ENCODE data around the gene WWOX.

DNA sequence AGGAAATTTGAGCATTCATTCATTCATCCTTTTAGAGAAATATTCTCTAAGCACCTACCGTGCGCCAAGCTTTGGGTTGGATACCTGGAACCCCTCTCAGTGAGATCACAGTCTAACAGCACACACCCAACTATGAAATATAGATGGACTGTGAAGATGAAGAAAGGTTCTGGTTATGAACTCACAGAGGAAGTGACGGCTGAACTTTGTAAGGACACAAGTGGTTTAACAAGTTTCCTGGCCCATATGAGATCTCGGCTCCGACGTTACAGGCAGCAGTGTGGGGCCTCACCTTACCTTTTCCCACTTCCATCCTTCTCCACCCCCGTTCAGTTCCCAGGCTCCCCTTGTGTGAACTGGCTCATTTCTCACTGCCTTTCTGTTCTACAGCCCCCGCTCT is 1094.8 kb downstream of the WWOX start:
- no peak for TF ChIP-seq EP300 (IDR thresholded peaks at IDR 0.05)
- TF ChIP-seq, protein P1, sequence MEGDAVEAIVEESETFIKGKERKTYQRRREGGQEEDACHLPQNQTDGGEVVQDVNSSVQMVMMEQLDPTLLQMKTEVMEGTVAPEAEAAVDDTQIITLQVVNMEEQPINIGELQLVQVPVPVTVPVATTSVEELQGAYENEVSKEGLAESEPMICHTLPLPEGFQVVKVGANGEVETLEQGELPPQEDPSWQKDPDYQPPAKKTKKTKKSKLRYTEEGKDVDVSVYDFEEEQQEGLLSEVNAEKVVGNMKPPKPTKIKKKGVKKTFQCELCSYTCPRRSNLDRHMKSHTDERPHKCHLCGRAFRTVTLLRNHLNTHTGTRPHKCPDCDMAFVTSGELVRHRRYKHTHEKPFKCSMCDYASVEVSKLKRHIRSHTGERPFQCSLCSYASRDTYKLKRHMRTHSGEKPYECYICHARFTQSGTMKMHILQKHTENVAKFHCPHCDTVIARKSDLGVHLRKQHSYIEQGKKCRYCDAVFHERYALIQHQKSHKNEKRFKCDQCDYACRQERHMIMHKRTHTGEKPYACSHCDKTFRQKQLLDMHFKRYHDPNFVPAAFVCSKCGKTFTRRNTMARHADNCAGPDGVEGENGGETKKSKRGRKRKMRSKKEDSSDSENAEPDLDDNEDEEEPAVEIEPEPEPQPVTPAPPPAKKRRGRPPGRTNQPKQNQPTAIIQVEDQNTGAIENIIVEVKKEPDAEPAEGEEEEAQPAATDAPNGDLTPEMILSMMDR (IDR thresholded peaks at IDR 0.05) = no peak
